H1 (cell line): Measurements from ENCODE around the gene YAP1. TPM values are rescaled to one million over a fixed set of nuclear protein-coding genes. Genes with fewer than 3 reads are reported as not detected.

Source experiments
- POU5F1 ChIP-seq: IDR thresholded peaks from 2 replicates; pipeline ENCODE4 v1.6.1; 2011; ENCODE audit warnings: low read depth, mild to moderate bottlenecking, low read length, moderate library complexity
- SIX5 ChIP-seq: IDR thresholded peaks from 2 replicates; pipeline ENCODE4 v1.6.1; 2011; ENCODE audit warnings: mild to moderate bottlenecking, low read depth, low read length
- TAF7 ChIP-seq: optimal IDR thresholded peaks from 2 replicates; pipeline ENCODE3; 2011; ENCODE audit warnings: low read depth, mild to moderate bottlenecking, inconsistent platforms, low read length, moderate library complexity, borderline replicate concordance
- polyA plus RNA-seq, 7 experiments: library from polyadenylated mRNA; depleted of rRNA in 3 of 7; stranded (reverse) in 5 of 7; unstranded in 2 of 7; fragments of >200 nt in 5 of 7; fragments of 200-250 nt in 2 of 7; gene quantifications; 1 replicate in 5 of 7; 2 replicates in 1 of 7; 4 replicates in 1 of 7; pipeline versions ENCODE4 v1.2.1 to v1.2.3, GENCODE V29; 2011 to 2013; ENCODE audit warnings: missing spikeins in 2 of 7, mixed read lengths in 2 of 7
- total RNA-seq: library from RNA; stranded (reverse); fragmentation: NEBNext Ultra II Directional; extraction: Animal tissue kit (Norgen Biotek cat#: 25700); gene quantifications from 2 replicates; pipeline ENCODE4 v1.2.1, GENCODE V29; 2021
- TF ChIP-seq, protein P1 (sequence below): fragments of 300-600 bp; sonication (generic); IDR thresholded peaks from 2 replicates; pipeline ENCODE4 v1.7.1; 2012; ENCODE audit warnings: low read length, moderate library complexity, mild to moderate bottlenecking, inconsistent platforms; ENCODE audit not compliant: insufficient replicate concordance

YAP1 gene
- total and polyA plus RNA-seq, 2 of the 8 experiments (the other 6 are each of a cell fraction or from before 2014, with no cell fraction given), result 62.0 to 108 TPM

DNA sequence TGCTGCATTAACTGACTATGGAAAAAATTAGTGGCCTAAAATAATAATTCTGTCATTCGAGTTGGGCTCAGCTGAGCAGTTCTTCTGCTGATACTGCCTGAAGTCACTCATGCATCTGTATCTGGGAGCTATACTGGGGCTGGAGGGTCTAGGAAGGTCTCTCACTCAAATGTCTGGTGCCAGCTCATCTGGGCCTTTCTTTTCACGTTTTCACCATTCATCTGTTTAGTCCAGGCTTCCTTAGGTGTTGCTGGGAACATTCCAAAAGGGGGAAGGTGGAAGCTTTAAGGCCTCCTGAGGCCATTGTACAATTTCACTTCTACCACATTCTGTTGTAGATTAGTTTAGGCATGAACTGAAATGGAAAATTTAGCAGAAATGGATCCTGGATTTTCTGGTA lies 28.0 kb downstream of the YAP1 start (continued):
- TF ChIP-seq, protein P1, sequence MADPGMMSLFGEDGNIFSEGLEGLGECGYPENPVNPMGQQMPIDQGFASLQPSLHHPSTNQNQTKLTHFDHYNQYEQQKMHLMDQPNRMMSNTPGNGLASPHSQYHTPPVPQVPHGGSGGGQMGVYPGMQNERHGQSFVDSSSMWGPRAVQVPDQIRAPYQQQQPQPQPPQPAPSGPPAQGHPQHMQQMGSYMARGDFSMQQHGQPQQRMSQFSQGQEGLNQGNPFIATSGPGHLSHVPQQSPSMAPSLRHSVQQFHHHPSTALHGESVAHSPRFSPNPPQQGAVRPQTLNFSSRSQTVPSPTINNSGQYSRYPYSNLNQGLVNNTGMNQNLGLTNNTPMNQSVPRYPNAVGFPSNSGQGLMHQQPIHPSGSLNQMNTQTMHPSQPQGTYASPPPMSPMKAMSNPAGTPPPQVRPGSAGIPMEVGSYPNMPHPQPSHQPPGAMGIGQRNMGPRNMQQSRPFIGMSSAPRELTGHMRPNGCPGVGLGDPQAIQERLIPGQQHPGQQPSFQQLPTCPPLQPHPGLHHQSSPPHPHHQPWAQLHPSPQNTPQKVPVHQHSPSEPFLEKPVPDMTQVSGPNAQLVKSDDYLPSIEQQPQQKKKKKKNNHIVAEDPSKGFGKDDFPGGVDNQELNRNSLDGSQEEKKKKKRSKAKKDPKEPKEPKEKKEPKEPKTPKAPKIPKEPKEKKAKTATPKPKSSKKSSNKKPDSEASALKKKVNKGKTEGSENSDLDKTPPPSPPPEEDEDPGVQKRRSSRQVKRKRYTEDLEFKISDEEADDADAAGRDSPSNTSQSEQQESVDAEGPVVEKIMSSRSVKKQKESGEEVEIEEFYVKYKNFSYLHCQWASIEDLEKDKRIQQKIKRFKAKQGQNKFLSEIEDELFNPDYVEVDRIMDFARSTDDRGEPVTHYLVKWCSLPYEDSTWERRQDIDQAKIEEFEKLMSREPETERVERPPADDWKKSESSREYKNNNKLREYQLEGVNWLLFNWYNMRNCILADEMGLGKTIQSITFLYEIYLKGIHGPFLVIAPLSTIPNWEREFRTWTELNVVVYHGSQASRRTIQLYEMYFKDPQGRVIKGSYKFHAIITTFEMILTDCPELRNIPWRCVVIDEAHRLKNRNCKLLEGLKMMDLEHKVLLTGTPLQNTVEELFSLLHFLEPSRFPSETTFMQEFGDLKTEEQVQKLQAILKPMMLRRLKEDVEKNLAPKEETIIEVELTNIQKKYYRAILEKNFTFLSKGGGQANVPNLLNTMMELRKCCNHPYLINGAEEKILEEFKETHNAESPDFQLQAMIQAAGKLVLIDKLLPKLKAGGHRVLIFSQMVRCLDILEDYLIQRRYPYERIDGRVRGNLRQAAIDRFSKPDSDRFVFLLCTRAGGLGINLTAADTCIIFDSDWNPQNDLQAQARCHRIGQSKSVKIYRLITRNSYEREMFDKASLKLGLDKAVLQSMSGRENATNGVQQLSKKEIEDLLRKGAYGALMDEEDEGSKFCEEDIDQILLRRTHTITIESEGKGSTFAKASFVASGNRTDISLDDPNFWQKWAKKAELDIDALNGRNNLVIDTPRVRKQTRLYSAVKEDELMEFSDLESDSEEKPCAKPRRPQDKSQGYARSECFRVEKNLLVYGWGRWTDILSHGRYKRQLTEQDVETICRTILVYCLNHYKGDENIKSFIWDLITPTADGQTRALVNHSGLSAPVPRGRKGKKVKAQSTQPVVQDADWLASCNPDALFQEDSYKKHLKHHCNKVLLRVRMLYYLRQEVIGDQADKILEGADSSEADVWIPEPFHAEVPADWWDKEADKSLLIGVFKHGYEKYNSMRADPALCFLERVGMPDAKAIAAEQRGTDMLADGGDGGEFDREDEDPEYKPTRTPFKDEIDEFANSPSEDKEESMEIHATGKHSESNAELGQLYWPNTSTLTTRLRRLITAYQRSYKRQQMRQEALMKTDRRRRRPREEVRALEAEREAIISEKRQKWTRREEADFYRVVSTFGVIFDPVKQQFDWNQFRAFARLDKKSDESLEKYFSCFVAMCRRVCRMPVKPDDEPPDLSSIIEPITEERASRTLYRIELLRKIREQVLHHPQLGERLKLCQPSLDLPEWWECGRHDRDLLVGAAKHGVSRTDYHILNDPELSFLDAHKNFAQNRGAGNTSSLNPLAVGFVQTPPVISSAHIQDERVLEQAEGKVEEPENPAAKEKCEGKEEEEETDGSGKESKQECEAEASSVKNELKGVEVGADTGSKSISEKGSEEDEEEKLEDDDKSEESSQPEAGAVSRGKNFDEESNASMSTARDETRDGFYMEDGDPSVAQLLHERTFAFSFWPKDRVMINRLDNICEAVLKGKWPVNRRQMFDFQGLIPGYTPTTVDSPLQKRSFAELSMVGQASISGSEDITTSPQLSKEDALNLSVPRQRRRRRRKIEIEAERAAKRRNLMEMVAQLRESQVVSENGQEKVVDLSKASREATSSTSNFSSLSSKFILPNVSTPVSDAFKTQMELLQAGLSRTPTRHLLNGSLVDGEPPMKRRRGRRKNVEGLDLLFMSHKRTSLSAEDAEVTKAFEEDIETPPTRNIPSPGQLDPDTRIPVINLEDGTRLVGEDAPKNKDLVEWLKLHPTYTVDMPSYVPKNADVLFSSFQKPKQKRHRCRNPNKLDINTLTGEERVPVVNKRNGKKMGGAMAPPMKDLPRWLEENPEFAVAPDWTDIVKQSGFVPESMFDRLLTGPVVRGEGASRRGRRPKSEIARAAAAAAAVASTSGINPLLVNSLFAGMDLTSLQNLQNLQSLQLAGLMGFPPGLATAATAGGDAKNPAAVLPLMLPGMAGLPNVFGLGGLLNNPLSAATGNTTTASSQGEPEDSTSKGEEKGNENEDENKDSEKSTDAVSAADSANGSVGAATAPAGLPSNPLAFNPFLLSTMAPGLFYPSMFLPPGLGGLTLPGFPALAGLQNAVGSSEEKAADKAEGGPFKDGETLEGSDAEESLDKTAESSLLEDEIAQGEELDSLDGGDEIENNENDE, result no peak
- TF ChIP-seq SIX5 (no peak), TAF7 (no peak), POU5F1 (no peak)
